ENCODE measurements around the gene CACNG4.
"Not testable (repeated sequence)": the region's sequence is repeated elsewhere in the genome, so short reads cannot be mapped to it uniquely, and the experiment has no call there.

CACNG4 gene

DNA sequence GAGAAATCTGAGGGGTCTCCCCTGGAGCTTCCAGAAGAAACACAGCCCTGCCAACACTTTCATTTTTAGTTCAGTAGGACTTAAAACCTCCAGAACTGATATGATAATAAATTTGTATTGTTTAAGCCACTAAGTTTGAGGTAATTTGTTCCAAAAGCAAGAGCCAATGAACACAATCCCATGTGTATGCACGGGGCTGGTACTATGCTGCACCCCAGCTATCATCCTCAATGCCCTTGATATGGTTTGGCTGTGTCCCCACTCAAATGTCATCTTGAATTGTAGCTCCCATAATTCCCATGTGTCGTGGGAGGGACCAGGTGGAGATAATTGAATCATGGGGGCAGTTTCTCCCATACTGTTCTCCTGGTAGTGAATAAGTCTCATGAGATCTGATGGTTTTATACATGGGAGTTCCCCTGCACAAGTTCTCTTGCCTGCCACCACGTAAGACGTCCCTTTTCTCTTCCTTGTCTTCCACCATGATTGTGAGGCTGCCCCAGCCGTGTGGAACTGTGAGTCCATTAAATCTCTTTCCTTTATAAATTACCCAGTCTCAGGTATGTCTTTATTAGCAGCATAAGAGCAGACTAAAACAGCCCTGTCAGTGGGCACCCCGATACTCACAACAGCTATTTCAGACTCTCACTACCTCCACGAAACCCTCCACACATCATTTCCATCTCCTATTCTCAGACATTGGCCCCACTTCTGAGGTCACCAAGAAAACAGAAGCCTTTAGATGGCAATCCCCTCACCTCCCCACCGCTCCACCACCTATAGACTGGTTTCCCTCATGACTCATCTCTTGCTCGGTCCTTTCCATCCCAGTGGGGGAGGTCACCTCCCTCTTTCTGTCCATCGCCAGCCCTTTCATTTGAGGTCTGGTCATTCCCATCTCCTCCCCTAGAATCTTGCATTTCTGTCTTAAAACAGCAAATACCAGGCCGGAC lies 70.9 kb downstream of the CACNG4 start:
- CTCF ChIA-PET = no interaction called here
- POLR2A ChIA-PET (ENCODE audit: low non-redundant PET) = no interaction called here

DNA sequence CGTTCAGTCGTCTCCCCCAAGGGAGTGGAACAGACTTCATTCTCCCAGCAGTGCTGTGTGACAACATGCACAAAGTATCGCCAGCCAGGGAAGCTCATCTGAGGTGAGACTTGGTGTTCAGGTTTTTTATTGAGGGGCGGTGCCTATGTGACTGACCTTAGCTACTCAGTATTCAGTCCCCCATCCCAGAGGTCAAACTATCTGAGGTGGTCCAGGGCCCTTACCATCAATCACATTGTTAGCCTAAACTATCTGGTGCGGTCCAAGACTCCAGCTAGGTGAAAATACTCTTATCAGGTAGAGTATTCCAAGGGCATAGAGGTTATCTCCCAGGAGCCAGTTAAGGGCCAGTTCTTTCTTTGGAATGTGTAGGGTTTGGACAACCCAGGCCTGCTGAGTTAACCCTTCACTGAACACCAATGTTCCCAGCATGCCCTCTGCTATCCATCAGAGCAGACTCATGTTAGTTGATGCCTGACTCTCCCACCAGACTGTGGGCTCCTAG lies 74.4 kb downstream of the CACNG4 start:
- TF ChIP-seq, protein P1, sequence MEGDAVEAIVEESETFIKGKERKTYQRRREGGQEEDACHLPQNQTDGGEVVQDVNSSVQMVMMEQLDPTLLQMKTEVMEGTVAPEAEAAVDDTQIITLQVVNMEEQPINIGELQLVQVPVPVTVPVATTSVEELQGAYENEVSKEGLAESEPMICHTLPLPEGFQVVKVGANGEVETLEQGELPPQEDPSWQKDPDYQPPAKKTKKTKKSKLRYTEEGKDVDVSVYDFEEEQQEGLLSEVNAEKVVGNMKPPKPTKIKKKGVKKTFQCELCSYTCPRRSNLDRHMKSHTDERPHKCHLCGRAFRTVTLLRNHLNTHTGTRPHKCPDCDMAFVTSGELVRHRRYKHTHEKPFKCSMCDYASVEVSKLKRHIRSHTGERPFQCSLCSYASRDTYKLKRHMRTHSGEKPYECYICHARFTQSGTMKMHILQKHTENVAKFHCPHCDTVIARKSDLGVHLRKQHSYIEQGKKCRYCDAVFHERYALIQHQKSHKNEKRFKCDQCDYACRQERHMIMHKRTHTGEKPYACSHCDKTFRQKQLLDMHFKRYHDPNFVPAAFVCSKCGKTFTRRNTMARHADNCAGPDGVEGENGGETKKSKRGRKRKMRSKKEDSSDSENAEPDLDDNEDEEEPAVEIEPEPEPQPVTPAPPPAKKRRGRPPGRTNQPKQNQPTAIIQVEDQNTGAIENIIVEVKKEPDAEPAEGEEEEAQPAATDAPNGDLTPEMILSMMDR (conservative IDR thresholded peaks at IDR 0.05; ENCODE audit: low read depth) = no peak
- no peak for DNase-seq (ENCODE audit: low spot score)
- ChIA-PET POLR2A (ENCODE audit: low non-redundant PET) (no interaction called here), CTCF (no interaction called here)
- H3K27ac ChIP-seq = no peak overlapping the region

More for the DNA sequence above, 70.9 kb downstream of the CACNG4 start:
- H3K27ac ChIP-seq = no peak overlapping the region
- TF ChIP-seq, protein P1 (conservative IDR thresholded peaks at IDR 0.05; ENCODE audit: low read depth) = no peak
- no peak for DNase-seq (ENCODE audit: low spot score)

DNA sequence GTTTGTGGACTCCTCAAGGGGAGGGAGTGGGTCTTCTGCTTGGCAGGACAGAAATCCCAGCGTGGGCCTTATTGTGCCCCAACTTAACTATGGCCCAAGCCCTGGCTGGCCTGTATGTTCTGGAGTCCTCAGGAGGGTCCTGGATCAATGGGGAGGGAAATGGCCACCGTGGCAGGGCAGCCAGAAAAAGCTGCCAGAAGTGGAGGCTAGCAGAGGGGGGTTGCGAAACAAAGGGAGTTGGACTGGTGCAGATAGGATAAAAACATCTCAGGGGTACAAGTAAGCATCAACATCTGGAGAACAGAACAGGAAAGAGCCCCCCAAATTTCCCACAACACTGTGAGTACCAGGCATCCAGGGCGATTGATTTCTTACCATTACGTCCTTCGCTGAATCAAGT lies 76.1 kb downstream of the CACNG4 start:
- no peak overlapping the region for H3K27ac ChIP-seq
- ChIA-PET POLR2A (ENCODE audit: low non-redundant PET) (no interaction called here), CTCF (no interaction called here)
- no peak for DNase-seq (ENCODE audit: low spot score)
- TF ChIP-seq, protein P1 (conservative IDR thresholded peaks at IDR 0.05; ENCODE audit: low read depth) = no peak

DNA sequence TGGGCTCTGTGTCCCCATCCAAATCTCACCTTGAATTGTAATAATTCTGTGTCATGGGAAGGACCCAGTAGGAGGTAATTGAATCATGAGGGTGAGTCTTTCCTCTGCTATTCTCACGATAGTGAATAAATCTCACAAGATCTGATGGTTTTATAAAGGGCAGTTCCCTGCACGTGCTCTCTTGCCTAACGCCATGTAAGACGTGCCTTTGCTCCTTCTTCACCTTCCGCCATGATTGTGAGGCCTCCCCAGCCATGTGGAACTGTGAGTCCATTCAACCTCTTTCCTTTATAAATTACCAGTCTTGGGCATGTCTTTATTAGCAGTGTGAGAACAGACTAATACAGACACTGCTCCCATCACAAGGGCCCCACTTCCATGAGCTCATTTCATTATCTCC lies 76.6 kb downstream of the CACNG4 start:
- H3K27ac ChIP-seq; DNase-seq (ENCODE audit: low spot score); POLR2A ChIA-PET (ENCODE audit: low non-redundant PET): not testable (repeated sequence)
- CTCF ChIA-PET = interaction anchor here (0.5 kb wide), 1 partner anchor 47 kb away, joined by 3 read pairs; no protein-coding TSS in a partner anchor

DNA sequence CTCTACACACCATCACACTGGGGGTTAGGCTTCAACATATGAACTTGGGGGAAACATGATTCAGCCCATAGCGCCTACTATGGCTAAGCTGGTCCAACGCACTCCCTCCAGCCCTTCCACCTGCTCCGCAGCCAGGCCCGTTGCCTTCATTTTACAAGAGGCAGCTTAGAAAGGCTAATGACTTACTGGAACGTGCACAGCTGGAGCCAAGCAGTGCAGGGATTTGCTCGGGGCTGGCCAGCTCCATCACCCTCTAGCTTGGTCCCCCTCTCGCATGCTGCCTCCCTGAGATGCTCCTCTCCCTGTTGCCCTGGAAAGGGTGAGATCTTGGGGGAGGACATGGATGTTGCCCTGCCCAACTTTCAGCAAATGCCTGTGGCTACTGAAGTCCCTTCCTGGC lies 77.0 kb downstream of the CACNG4 start:
- DNase-seq (ENCODE audit: low spot score) = no peak
- H3K27ac ChIP-seq = no peak overlapping the region
- CTCF ChIA-PET = interaction anchor here (0.5 kb wide), 1 partner anchor 47 kb away, joined by 3 read pairs; no protein-coding TSS in a partner anchor
- TF ChIP-seq, protein P1 (conservative IDR thresholded peaks at IDR 0.05; ENCODE audit: low read depth) = no peak
- POLR2A ChIA-PET (ENCODE audit: low non-redundant PET) = no interaction called here

DNA sequence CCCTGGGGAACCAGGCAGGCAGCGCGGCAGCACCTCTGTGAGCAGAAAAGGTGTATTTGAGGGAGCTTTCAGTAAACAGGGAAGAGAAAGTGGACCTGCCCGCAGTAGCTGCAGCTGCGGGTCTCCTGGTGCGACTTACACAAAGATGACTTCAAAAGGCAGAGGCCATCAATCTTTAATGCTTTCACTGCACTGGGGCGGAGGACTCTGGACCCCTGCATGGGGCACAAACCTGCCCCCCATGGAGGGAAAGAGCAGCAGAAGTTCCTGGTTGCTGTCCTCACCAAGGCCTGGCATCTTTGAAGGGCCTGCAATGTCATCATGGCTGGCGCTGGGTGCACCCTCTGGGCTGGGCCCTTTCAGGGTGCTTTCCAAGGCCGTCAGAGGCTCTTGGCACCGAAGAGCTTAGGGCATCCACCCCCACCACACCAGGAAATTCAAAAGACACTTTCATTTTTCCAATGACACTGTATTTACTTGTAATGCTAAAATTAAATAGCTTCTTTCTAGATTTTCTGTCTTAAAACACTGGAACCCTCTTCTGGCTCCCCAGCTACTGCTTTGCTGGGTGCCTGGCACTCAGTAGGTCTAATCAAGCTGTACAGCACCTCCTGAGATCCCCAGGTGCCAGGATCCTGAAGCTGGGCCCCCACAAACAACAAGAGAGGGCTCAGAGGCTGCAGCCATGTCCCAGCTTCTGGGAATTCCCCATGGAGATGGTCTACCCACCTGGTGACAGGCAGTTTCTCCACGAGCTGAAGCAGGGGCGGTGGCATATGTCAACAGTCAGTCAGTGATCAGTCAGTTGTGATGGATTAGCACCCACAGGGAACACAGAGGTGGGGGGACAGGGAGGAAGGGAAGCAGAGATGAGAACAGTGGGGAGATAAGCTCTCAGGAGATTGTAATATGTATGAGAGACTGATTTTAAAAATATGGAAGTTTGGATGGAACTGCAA lies 77.7 kb downstream of the CACNG4 start:
- POLR2A ChIA-PET (ENCODE audit: low non-redundant PET) = no interaction called here
- CTCF ChIA-PET = interaction anchor here (0.5 kb wide), 1 partner anchor 48 kb away, joined by 3 read pairs; no protein-coding TSS in a partner anchor
- TF ChIP-seq, protein P1 (conservative IDR thresholded peaks at IDR 0.05; ENCODE audit: low read depth) = no peak
- no peak for DNase-seq (ENCODE audit: low spot score)
- H3K27ac ChIP-seq = no peak overlapping the region

Data from RWPE1 (cell line).